DOHH2 (cell line): ENCODE data around the gene RFPL2.

ENCODE experiments used
- H3F3A ChIP-seq: fragments of 200-600 bp; sonication (generic), shearing (Covaris generic); 2 replicates; pipeline ENCODE4 v1.6.0; 2016; ENCODE audit warnings: antibody characterized with exemption, mild to moderate bottlenecking; ENCODE audit not compliant: control insufficient read depth, insufficient read depth
- H3K27ac ChIP-seq: fragments of 200-600 bp; sonication (generic); 2 replicates; pipeline ENCODE4 v1.5.1; 2014; ENCODE audit warnings: low read depth, mild to moderate bottlenecking, low read length, moderate library complexity
- H3K27me3 ChIP-seq: fragments of 200-600 bp; sonication (generic); 2 replicates; pipeline ENCODE4 v1.6.1; 2014; ENCODE audit warnings: mild to moderate bottlenecking, low read length, mixed read lengths; ENCODE audit not compliant: control insufficient read depth
- H3K36me3 ChIP-seq: fragments of 200-600 bp; sonication (generic); 2 replicates; pipeline ENCODE4 v1.6.1; 2014; ENCODE audit warnings: mild to moderate bottlenecking, low read length, moderate library complexity, mixed read lengths; ENCODE audit not compliant: control insufficient read depth
- H3K4me1 ChIP-seq: fragments of 200-600 bp; sonication (generic); 2 replicates; pipeline ENCODE4 v1.6.1; 2014; ENCODE audit warnings: mild to moderate bottlenecking, low read length, mixed read lengths; ENCODE audit not compliant: control insufficient read depth
- H3K4me2 ChIP-seq: fragments of 200-600 bp; sonication (generic); 2 replicates; pipeline ENCODE4 v1.6.0; 2014; ENCODE audit warnings: mild to moderate bottlenecking, low read length, moderate library complexity
- H3K4me3 ChIP-seq: fragments of 200-600 bp; sonication (generic); 2 replicates; pipeline ENCODE4 v1.5.1; 2014; ENCODE audit warnings: mild to moderate bottlenecking, low read length, mixed read lengths
- H3K79me2 ChIP-seq: fragments of 200-600 bp; sonication (generic); 2 replicates; pipeline ENCODE4 v1.6.1; 2014; ENCODE audit warnings: mild to moderate bottlenecking, low read length, mixed read lengths; ENCODE audit not compliant: control insufficient read depth
- H3K9me2 ChIP-seq: fragments of 200-600 bp; sonication (generic); replicated peaks from 2 replicates; pipeline ENCODE4 v1.6.1; 2014; ENCODE audit warnings: mild to moderate bottlenecking, low read length, mixed read lengths; ENCODE audit not compliant: control insufficient read depth
- H3K9me3 ChIP-seq: fragments of 200-600 bp; sonication (generic); 2 replicates; pipeline ENCODE4 v1.6.1; 2014; ENCODE audit warnings: antibody characterized with exemption, low read length, mixed read lengths; ENCODE audit not compliant: control insufficient read depth, insufficient read depth
- H4K20me1 ChIP-seq: fragments of 200-600 bp; sonication (generic); 2 replicates; pipeline ENCODE4 v1.6.0; 2014; ENCODE audit warnings: low read depth, mild to moderate bottlenecking, antibody characterized with exemption, low read length, moderate library complexity; ENCODE audit not compliant: control insufficient read depth, insufficient read depth
- CTCF ChIP-seq: fragments of 200-600 bp; sonication (generic); IDR thresholded peaks from one replicate; pipeline ENCODE4 v1.5.1; 2014; ENCODE audit warnings: antibody characterized with exemption, mild to moderate bottlenecking, low read depth, low read length; ENCODE audit not compliant: poor library complexity, severe bottlenecking
- EZH2phosphoT487 ChIP-seq: fragments of 200-600 bp; sonication (generic); IDR thresholded peaks from 2 replicates; pipeline ENCODE4 v1.6.1; 2017; ENCODE audit warnings: borderline replicate concordance, mild to moderate bottlenecking, antibody characterized with exemption, low read length, moderate library complexity, mixed read lengths

RFPL2 gene

GRCh38 chr22:32204856-32205722 is at the start of gene RFPL2:
Gene RFPL2 (minus strand): TSS chr22:32205073. CDS start chr22:32202451, 2,622 bp downstream.
- H3K4me2 ChIP-seq, result no peak within 1 kb of the TSS
- H3K27ac ChIP-seq, result no peak within 1 kb of the TSS
- H3K4me1 ChIP-seq, result no peaks in the 10 kb centered on the region
- no peaks in the 10 kb centered on the region for H3K36me3 ChIP-seq
- no peaks in the 10 kb centered on the region for H3K27me3 ChIP-seq
- H3K4me3 ChIP-seq, result no peak within 1 kb of the TSS
- no peaks in the 10 kb centered on the region for H3K9me3 ChIP-seq
- no peaks in the 10 kb centered on the region for H3K9me2 ChIP-seq
- H3K79me2 ChIP-seq, result no peaks in the 10 kb centered on the region
- H3F3A ChIP-seq, result no peaks in the 10 kb centered on the region
- no peaks in the 10 kb centered on the region for H4K20me1 ChIP-seq
- TF ChIP-seq CTCF (no peak), EZH2phosphoT487 (no peak)

GRCh38 chr22:32249231-32249630 is 44.4 kb upstream of the RFPL2 start:
- H3K4me1 ChIP-seq, result no peaks in the 10 kb centered on the region
- no peaks in the 10 kb centered on the region for H3K36me3 ChIP-seq
- TF ChIP-seq CTCF (no peak), EZH2phosphoT487 (no peak)
- H3K4me3 ChIP-seq, result no peak overlapping the region
- H3K27me3 ChIP-seq, result 0 out of 2 replicates have a peak, but pooled peaks cover 6% of the 10 kb centered on the region
- no peaks in the 10 kb centered on the region for H3K9me3 ChIP-seq
- no peak overlapping the region for H3K4me2 ChIP-seq
- H3K79me2 ChIP-seq, result no peaks in the 10 kb centered on the region
- H4K20me1 ChIP-seq, result no peaks in the 10 kb centered on the region
- no peaks in the 10 kb centered on the region for H3F3A ChIP-seq
- no peak overlapping the region for H3K27ac ChIP-seq
- no peaks in the 10 kb centered on the region for H3K9me2 ChIP-seq

- H3K4me1 ChIP-seq, result no peaks in the 10 kb centered on the region
- no peaks in the 10 kb centered on the region for H3K79me2 ChIP-seq
- no peaks in the 10 kb centered on the region for H4K20me1 ChIP-seq
- H3K27ac ChIP-seq, result no peak overlapping the region
- no peaks in the 10 kb centered on the region for H3K9me2 ChIP-seq
- no peak overlapping the region for H3K4me2 ChIP-seq
- 0 out of 2 replicates have a peak, but pooled peaks cover 9% of the 10 kb centered on the region for H3K27me3 ChIP-seq
- no peaks in the 10 kb centered on the region for H3K9me3 ChIP-seq
- no peak for TF ChIP-seq CTCF
- no peak for TF ChIP-seq EZH2phosphoT487
- no peak overlapping the region for H3K4me3 ChIP-seq
- H3K36me3 ChIP-seq, result no peaks in the 10 kb centered on the region
- no peaks in the 10 kb centered on the region for H3F3A ChIP-seq
These were observed 43.4 kb upstream of the RFPL2 start for GRCh38 chr22:32248276-32248675.
